Upper lobe of left lung (tissue), 4 donors: ENCODE data around the gene STAMBP.

ENCODE experiments used
- CTCF ChIP-seq, 6 experiments: fragments of 450-650 bp in 4 of 6; fragments of 200-600 bp in 2 of 6; sonication (generic) in 2 of 6; IDR thresholded peaks; one replicate each; pipeline ENCODE4 v1.5.1; 2016 to 2019; ENCODE audit warnings: antibody characterized with exemption in 6 of 6
- POLR2A ChIP-seq, 4 donors: fragments of 450-650 bp; IDR thresholded peaks; one replicate each; pipeline ENCODE4 v1.5.1; 2016 to 2017; ENCODE audit warnings: antibody characterized with exemption in 4 of 4, mild to moderate bottlenecking in 2 of 4

- TF ChIP-seq CTCF (IDR thresholded peaks at IDR 0.05) (no peak), POLR2A (IDR thresholded peaks at IDR 0.05) (no peak)
Measured at GRCh38 chr2:73886357-73886756, 57.6 kb downstream of the STAMBP start.
